CD4-positive, alpha-beta T cell treated with Interleukin-15 for 1 hour (primary cell): ENCODE measurements around the gene HOXB1.
"Not testable (repeated sequence)": the region's sequence is repeated elsewhere in the genome, so short reads cannot be mapped to it uniquely, and the experiment has no call there.

Experiments used
- DNase-seq: peaks from one replicate; pipeline ENCODE4 v3.0.0-alpha.2; 2020

The HOXB1 gene

DNA sequence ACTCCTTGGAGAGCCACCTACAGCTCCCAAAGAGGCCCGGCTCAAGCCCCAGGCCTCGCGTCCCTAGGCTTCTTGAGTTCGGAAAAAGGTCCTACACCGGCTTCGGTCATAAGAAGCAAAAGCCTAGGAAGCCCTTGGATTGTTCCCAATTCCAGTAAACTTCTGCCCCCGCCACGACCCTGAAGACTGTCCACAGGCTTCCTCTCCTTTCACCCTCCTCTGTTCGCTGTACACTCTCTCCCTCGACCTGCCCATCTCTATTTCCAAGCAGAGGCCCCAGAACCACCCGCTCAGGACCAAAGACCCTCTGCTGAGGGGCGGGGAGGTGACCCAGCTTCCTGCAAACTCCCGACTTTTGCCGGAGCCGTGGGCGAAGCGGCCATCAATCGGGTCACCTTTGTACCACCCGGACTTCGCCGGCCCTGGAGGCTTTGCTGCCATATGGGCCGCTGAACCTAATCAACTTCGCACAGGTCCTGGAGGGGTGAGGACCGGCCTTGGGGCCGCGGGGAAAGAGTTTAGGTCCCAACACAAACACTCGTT, 11.4 kb upstream of the HOXB1 start:
- DNase-seq = no peak

GRCh38 chr17:48541577-48542113, 10.8 kb upstream of the HOXB1 start:
- DNase-seq = no peak

DNA sequence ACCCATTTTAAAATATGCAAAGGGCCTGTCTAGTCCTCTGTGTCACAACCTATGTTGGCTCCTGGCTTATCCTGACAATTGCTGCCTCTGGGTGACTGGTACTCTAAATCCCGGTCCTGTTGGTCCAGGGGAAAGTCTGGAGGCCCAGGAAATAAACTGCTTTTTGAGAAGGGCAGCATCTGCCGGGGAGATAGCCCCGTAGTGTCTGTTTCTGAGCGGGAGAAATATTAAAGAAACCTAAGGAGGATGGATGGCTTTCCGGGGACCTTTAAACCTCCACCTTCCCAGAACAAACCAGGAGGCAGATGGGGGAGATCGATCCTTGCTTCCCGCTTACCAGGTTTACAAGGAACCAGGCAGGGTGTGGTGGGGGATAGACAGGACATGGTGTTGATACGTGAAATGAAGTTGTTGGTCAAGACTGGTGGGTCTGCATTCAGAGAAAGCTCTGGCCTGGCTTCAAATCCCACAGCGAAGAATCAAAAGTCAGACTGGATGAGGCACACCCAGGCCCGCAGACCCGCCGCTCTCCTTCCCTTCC, 10.3 kb upstream of the HOXB1 start:
- no peak for DNase-seq

GRCh38 chr17:48540213-48540612, 9.4 kb upstream of the HOXB1 start:
- no peak for DNase-seq

DNA sequence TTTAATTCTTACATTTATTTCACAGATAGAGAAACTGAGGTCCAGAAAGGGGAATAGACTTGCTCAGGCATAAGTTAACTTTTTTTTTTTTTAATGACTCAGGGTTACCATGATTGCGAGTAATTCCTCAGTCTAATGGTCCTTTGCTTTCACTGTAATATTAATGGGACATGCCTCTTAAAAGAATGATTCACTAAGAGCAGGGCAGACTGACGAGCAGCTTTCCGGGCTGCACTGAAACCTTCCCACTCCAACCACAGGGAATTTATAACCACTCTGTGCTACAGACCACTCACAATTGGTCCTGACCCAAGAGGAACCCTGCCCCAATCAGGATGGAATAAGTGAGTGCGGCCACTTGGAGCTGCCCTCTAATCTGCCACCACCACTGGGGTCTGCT, 8.4 kb upstream of the HOXB1 start:
- no peak for DNase-seq

- no peak for DNase-seq
These were observed 6.5 kb upstream of the HOXB1 start for GRCh38 chr17:48537316-48537715.

DNA sequence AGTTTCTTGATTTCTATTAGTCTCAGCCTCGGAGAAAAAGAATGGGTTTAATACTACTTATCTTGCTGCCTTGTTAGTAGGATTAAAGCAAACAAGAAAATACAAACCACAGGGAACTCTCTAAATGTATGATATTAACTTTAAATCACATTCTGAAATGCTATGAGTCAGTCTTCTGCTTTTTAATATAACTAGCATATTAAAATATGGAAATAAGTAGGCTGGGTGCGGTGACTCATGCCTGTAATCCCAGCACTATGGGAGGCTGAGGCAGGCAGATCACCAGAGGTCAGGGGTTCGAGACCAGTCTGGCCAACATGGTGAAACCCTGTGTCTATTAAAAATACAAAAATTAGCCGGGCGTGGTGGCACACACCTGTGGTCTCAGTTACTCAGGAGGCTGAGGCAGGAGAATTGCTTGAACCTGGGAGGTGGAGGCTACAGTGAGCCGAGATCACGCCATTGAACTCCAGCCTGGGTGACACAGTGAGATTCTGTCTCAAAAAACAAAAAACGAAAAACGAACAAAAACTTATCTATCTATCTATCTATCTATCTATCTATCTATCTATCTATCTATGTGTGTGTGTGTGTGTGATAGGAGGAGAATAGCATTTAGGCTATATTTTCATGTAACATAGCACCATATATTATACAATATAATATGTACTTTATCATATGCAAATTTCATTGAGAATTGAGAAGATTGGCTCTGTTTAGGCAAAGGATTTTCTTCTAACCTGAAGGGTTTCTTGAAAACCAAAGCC, 5.2 kb upstream of the HOXB1 start:
- not testable (repeated sequence) for DNase-seq

- no peak for DNase-seq
These were observed 1.4 kb upstream of the HOXB1 start for GRCh38 chr17:48532261-48532660.

DNA sequence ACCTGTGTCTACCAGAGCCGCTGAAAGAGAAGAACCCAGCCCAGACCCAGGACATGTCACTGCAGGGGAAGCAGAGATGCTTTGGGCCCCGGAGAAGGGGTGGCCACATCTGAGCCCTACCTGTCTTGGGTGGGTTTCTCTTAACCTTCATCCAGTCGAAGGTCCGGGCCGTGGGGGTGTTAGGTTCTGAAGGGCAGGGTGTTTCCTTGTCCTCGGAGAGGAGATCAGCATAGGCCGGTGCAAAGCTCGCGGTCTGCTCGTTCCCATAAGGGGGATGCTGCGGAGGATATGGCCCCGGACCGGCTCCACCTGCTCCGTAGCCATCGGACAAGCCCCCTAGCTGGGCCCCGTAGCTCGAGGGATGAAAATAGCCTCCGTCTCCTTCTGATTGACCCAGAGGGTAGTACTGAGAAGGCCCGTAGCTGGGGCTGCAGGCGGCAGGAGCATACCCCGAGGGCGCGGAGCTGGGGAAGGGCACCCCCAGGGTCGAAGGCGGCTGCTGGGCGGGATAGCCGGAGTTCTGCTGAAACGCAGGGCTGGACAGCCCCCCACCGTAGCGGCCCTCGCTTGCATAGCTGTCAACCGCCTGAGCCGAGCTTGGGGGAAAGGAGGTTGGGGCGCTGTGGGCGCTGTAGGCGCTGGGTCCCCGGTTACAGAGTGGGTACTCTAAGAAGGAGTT, 464 bp downstream of the HOXB1 start:
- DNase-seq = no peak

DNA sequence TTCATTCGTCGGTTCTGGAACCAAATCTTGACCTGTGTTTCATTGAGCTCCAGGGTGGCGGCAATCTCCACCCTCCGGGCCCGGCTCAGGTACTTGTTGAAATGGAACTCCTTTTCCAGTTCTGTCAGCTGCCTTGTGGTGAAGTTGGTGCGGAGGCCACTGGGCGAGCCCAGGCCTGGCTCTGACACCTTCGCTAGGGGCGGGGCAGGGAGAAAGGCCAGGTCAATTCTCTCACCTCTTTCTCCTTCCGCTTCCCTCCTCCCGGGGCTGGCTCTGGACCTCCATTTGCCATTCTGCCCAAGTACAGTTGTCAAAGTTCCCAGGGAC, 1.2 kb downstream of the HOXB1 start:
- no peak for DNase-seq

- no peak for DNase-seq
These were observed 1.7 kb downstream of the HOXB1 start for GRCh38 chr17:48528936-48529682.

- no peak for DNase-seq
These were observed 2.5 kb downstream of the HOXB1 start for GRCh38 chr17:48528153-48528935.

DNA sequence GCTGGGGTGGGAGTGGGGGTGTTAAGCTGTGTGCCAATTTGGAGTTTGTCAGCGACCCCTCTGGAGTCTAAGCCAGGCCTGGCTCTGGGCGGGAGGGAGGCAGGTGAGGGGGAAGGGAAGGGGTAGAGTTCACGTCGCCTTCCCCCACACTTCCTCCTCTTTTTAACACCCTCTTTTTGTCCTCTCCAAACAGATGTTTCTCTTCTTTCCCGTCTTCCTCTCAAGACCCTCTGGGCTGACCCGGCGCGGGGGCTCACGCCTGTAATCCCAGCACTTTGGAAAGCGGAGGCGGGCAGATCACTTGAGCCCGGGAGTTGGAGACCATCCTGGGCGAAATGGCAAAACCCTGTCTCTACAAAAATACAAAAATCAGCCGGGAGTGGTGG, 3.3 kb downstream of the HOXB1 start:
- no peak for DNase-seq

GRCh38 chr17:48526608-48527546, 3.9 kb downstream of the HOXB1 start:
- no peak for DNase-seq

GRCh38 chr17:48523010-48523409, 7.8 kb downstream of the HOXB1 start:
- DNase-seq = no peak

GRCh38 chr17:48522031-48522653, 8.7 kb downstream of the HOXB1 start:
- DNase-seq = no peak

- DNase-seq = no peak
These were observed 10.2 kb downstream of the HOXB1 start for GRCh38 chr17:48520631-48521079.

DNA sequence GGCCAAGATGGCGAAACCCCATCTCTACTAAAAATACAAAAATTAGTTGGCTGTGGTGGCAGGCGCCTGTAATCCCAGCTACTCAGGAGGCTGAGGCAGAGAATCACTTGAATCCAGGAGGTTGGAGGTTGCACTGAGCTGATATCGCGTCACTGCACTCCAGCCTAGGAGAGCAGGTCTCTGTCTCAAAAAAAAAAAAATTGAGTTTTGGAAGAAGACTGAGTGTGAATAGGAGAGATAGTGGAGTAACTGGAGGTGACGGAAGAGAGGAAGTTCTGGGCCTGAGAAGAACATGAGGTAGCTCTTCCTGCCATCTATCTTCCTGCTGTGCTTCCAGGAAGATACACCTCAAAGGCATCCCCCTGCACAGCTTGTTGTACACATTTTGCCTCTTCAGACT, 11.4 kb downstream of the HOXB1 start:
- no peak for DNase-seq

GRCh38 chr17:48517478-48517877, 13.3 kb downstream of the HOXB1 start:
- no peak for DNase-seq
